ENCODE measurements around the gene DNAAF2.
"Not testable (repeated sequence)": the region's sequence is repeated elsewhere in the genome, so short reads cannot be mapped to it uniquely, and the experiment has no call there.

DNAAF2 gene

GRCh38 chr14:49636866-49637265 lies 1.8 kb upstream of the DNAAF2 start:
- Mint-ChIP-seq H3K27ac (peak overlapping the region; percentile 62), H3K27me3 (no peaks in the 10 kb centered on the region), H3K4me1 (peaks cover 21 to 60% of the 10 kb centered on the region in 2 donors), H3K4me3 (peak overlapping the region; percentile 52 to 59), H3K36me3 (peaks cover 33 to 51% of the 10 kb centered on the region in 2 donors), H3K9me3 (no peaks in the 10 kb centered on the region)
- no peak for DNase-seq
- ATAC-seq (replicated peaks): no peak

GRCh38 chr14:49633640-49634546 lies 1.2 kb downstream of the DNAAF2 start:
- Mint-ChIP-seq H3K4me1 (peaks cover 15 to 52% of the 10 kb centered on the region in 2 donors), H3K27me3 (no peaks in the 10 kb centered on the region), H3K27ac (peak overlapping the region; percentile 98), H3K9me3 (no peaks in the 10 kb centered on the region), H3K4me3 (peak overlapping the region; percentile 91 to 99), H3K36me3 (peaks cover 28 to 40% of the 10 kb centered on the region in 2 donors)
- peak; percentile 92 for DNase-seq
- peak; percentile 82 to 88 for ATAC-seq (replicated peaks)

GRCh38 chr14:49623941-49624839 lies 10.9 kb downstream of the DNAAF2 start:
- no peak for DNase-seq
- Mint-ChIP-seq H3K4me3 (peak overlapping the region in 1 of 2 donors; percentile 54), H3K9me3 (no peaks in the 10 kb centered on the region), H3K4me1 (peaks cover 15 to 42% of the 10 kb centered on the region in 2 donors), H3K27me3 (no peaks in the 10 kb centered on the region), H3K27ac (peak overlapping the region; percentile 25), H3K36me3 (peaks cover 20 to 34% of the 10 kb centered on the region in 2 donors)
- no peak for ATAC-seq (replicated peaks)

- DNase-seq: no peak
- H3K9me3 Mint-ChIP-seq: no peaks in the 10 kb centered on the region
- no peak overlapping the region for H3K4me3 Mint-ChIP-seq
- no peaks in the 10 kb centered on the region for H3K27me3 Mint-ChIP-seq
- H3K27ac Mint-ChIP-seq: peak overlapping the region; percentile 25
- peaks cover 19 to 42% of the 10 kb centered on the region in 2 donors for H3K4me1 Mint-ChIP-seq
- no peak for ATAC-seq (replicated peaks)
- H3K36me3 Mint-ChIP-seq: peaks cover 24 to 40% of the 10 kb centered on the region in 2 donors
These were observed 11.7 kb downstream of the DNAAF2 start for GRCh38 chr14:49623387-49623786.

GRCh38 chr14:49622022-49622607 lies 12.9 kb downstream of the DNAAF2 start:
- peak overlapping the region; percentile 93 to 96 for H3K4me3 Mint-ChIP-seq
- DNase-seq (no peak), ATAC-seq (replicated peaks) (no peak)
- no peaks in the 10 kb centered on the region for H3K27me3 Mint-ChIP-seq
- H3K4me1 Mint-ChIP-seq: peaks cover 23 to 46% of the 10 kb centered on the region in 2 donors
- peak overlapping the region; percentile 98 for H3K27ac Mint-ChIP-seq
- H3K9me3 Mint-ChIP-seq: no peaks in the 10 kb centered on the region
- H3K36me3 Mint-ChIP-seq: peaks cover 27 to 44% of the 10 kb centered on the region in 2 donors

- peak; percentile 53 to 62 for ATAC-seq (replicated peaks)
- no peaks in the 10 kb centered on the region for H3K9me3 Mint-ChIP-seq
- peaks cover 23 to 48% of the 10 kb centered on the region in 2 donors for H3K4me1 Mint-ChIP-seq
- no peaks in the 10 kb centered on the region for H3K27me3 Mint-ChIP-seq
- DNase-seq: peak; percentile 68
- peaks cover 29 to 46% of the 10 kb centered on the region in 2 donors for H3K36me3 Mint-ChIP-seq
- H3K4me3 Mint-ChIP-seq: peak overlapping the region; percentile 93 to 96
- peak overlapping the region; percentile 98 for H3K27ac Mint-ChIP-seq
These were observed 13.7 kb downstream of the DNAAF2 start for GRCh38 chr14:49621114-49621881.

GRCh38 chr14:49620182-49621113 lies 14.6 kb downstream of the DNAAF2 start, which contains the start of the genes MGAT2 and RPL36AL:
Gene MGAT2 (plus strand): TSS chr14:49620799. CDS start chr14:49621269, 470 bp downstream.
Gene RPL36AL (minus strand): TSS chr14:49620626. CDS start chr14:49619104, 1,522 bp downstream.
- Mint-ChIP-seq H3K27ac (peak within 1 kb of the TSS; percentile 98), H3K4me3 (peak within 1 kb of the TSS; percentile 93 to 96), H3K36me3 (peaks cover 31 to 49% of the 10 kb centered on the region in 2 donors), H3K27me3 (no peaks in the 10 kb centered on the region), H3K9me3 (no peaks in the 10 kb centered on the region), H3K4me1 (peaks cover 20 to 49% of the 10 kb centered on the region in 2 donors)
- ATAC-seq (replicated peaks): peak; percentile 93 to 95
- DNase-seq: peak; percentile 98

GRCh38 chr14:49619730-49620129 lies 15.3 kb downstream of the DNAAF2 start:
- H3K4me3 Mint-ChIP-seq: peak overlapping the region; percentile 93 to 96
- no peak for ATAC-seq (replicated peaks)
- no peaks in the 10 kb centered on the region for H3K9me3 Mint-ChIP-seq
- peaks cover 31 to 49% of the 10 kb centered on the region in 2 donors for H3K36me3 Mint-ChIP-seq
- no peak for DNase-seq
- H3K27me3 Mint-ChIP-seq: no peaks in the 10 kb centered on the region
- H3K27ac Mint-ChIP-seq: peak overlapping the region; percentile 98
- H3K4me1 Mint-ChIP-seq: peaks cover 20 to 49% of the 10 kb centered on the region in 2 donors

GRCh38 chr14:49619273-49619672 lies 15.8 kb downstream of the DNAAF2 start:
- not testable (repeated sequence) for H3K27me3 Mint-ChIP-seq; DNase-seq; ATAC-seq (replicated peaks); H3K9me3 Mint-ChIP-seq
- Mint-ChIP-seq H3K36me3 (peaks cover 29 to 48% of the 10 kb centered on the region in 2 donors), H3K27ac (peak overlapping the region; percentile 98), H3K4me3 (peak overlapping the region; percentile 93 to 96), H3K4me1 (peaks cover 20 to 48% of the 10 kb centered on the region in 2 donors)

- H3K9me3 Mint-ChIP-seq: no peaks in the 10 kb centered on the region
- DNase-seq (no peak), ATAC-seq (replicated peaks) (no peak)
- H3K4me1 Mint-ChIP-seq: peaks cover 18 to 46% of the 10 kb centered on the region in 2 donors
- no peaks in the 10 kb centered on the region for H3K27me3 Mint-ChIP-seq
- peak overlapping the region in 1 of 2 donors; percentile 3 for H3K4me3 Mint-ChIP-seq
- H3K36me3 Mint-ChIP-seq: peaks cover 28 to 50% of the 10 kb centered on the region in 2 donors
- H3K27ac Mint-ChIP-seq: peak overlapping the region; percentile 20
These were observed 17.1 kb downstream of the DNAAF2 start for GRCh38 chr14:49617852-49618519.

GRCh38 chr14:49615776-49616175 lies 19.3 kb downstream of the DNAAF2 start:
- peak overlapping the region; percentile 14 for H3K27ac Mint-ChIP-seq

GRCh38 chr14:49614196-49614595 lies 20.8 kb downstream of the DNAAF2 start:
- Mint-ChIP-seq H3K9me3 (no peaks in the 10 kb centered on the region), H3K36me3 (peaks cover 24 to 29% of the 10 kb centered on the region in 2 donors), H3K4me1 (peaks cover 9 to 33% of the 10 kb centered on the region in 2 donors), H3K4me3 (no peak overlapping the region), H3K27ac (no peak overlapping the region), H3K27me3 (no peaks in the 10 kb centered on the region)
- DNase-seq (no peak), ATAC-seq (replicated peaks) (no peak)

More at GRCh38 chr14:49615776-49616175, 19.3 kb downstream of the DNAAF2 start:
- Mint-ChIP-seq H3K36me3 (peaks cover 19 to 38% of the 10 kb centered on the region in 2 donors), H3K9me3 (no peaks in the 10 kb centered on the region), H3K27me3 (no peaks in the 10 kb centered on the region), H3K4me1 (peaks cover 11 to 35% of the 10 kb centered on the region in 2 donors), H3K4me3 (no peak overlapping the region)
- ATAC-seq (replicated peaks): no peak
- DNase-seq: no peak
